ENCODE measurements around the gene YIPF4. TPM values are rescaled to one million over a fixed set of nuclear protein-coding genes. Genes with fewer than 3 reads are reported as not detected.
A peak's percentile ranks its signal among the peaks of the same experiment; 100 is the strongest.
"Not testable (repeated sequence)": the region's sequence is repeated elsewhere in the genome, so short reads cannot be mapped to it uniquely, and the experiment has no call there.

YIPF4 gene
- 71.9 TPM for total RNA-seq
- long read RNA-seq, full-length matches to known transcripts: 186 of 199 reads
- long read RNA-seq, partial matches to known transcripts: 2 of 199 reads
- long read RNA-seq, other reads (novel, unspliced or antisense): 11 of 199 reads

DNA sequence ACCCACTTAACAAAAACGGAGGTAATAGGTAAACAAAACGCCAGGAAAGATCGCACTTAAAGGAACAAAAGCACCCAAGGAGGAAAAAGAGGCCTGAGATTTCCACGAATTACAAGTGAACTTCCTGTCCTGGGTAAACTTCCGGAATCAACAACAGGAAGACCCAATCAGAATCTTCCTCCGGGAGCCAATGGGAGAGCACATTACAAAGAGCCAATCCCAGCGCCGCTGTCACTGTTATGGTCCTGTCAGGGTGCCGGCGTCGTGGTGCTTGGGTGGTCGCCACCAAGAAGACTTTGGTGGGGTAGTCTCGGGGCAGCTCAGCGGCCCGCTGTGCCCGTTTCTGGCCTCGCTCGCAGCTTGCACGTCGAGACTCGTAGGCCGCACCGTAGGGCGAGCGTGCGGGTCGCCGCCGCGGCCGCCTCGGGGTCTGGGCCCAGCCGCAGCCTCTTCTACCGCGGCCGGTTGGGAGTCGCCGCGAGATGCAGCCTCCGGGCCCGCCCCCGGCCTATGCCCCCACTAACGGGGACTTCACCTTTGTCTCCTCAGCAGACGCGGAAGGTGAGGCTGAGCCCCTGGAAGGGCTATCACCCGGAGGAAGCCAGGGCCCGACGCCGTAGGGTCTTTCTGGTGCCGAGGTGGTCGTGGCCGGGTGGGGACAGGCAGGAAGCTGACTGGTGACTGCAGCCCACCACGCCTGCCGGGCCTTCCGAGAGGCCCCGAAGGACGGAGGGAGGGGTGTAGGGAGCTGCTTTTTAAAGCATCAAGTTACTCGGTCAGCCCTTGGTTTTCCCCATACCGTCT, at the start of gene YIPF4:
YIPF4 (plus strand) TSS at position 231 of the 804 bp plus-strand sequence; CDS start at position 483, 252 bp downstream.
- DNase-seq: peak; percentile 90
- peak; percentile 99 for ATAC-seq
- intact Hi-C loops (cut with micrococcal nuclease): no loop called here

DNA sequence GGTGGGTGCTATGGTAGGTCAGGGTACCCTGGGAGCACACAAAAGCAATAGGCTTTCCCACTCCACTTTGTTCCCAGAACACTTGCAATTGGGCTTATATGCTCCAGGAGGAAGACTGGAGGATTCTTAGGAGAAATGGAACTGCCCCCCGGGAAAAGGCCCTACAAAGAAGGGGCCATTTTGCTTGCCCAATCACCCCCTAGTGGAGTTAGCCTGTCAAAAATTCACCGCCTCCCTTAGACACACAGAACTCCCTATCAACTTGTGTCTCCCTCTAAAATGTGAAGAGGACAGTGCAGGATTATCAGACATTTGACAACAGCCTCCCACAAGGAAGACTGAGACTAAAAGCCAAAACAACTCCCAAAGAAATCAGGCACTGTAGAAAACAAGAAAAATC, 49.5 kb upstream of the YIPF4 start:
- ATAC-seq: no peak
- intact Hi-C loops (cut with micrococcal nuclease): no loop called here
- no peak for DNase-seq

DNA sequence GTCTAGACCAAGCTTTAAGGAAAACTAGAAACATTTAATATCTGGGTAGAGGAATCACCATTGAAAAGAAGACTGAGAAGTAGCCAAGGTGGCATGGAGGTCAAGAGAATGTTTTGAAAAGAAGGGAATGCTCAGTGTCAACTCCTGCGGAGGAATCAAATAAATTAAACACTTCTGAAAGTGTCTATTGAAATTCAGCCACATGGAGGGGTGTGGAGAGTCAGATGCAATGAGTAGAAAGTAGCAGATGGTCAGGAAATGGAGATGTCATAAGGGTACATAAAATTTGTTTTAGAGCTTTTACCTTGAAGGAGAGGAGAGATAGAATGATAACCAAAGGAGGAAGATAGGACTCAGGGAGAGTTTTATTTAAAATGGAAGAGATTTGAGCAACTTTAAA, 48.1 kb upstream of the YIPF4 start:
- ATAC-seq (no peak), DNase-seq (no peak)
- intact Hi-C loops (cut with micrococcal nuclease): no loop called here

DNA sequence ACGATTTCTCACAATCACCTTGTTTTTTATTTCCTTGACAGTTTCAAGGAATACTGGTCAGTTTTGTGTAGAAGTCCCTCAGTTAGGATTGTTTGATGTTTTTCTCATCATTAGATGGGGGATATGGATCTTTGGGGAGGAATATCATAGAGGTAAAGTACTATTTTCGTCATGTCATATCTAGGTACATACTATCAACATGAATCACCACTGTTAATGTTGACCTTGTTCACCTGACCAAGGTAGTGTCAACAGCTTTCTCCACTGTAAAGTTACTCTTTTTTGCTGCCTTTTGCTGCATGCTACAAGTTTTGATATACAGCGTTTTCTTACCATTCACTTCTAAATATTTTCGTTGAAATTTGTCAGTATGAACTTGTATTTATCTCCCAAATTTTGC, 45.7 kb upstream of the YIPF4 start:
- ATAC-seq (no peak), DNase-seq (no peak)
- intact Hi-C loops (cut with micrococcal nuclease): no loop called here

DNA sequence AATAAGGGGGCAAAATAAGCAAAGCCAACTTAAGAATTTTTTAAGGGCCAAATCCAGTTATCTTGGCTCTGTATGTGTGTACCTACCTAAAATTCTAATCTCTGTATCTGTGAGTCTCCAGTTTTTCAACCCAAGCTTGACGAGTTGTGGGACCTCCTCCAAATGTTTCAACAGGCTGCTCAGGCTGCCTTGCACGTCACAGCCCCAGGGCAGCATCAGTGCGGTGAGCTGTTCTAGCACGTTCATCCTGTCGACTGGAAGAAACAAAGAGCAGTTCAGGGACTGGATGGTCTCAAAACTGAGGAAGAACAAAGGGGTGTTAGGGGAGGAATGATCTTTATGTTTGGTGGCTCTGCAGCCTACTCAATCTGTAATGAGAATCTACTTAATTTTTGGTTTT, 42.4 kb upstream of the YIPF4 start:
- DNase-seq (no peak), ATAC-seq (no peak)
- intact Hi-C loops (cut with micrococcal nuclease): no loop called here

DNA sequence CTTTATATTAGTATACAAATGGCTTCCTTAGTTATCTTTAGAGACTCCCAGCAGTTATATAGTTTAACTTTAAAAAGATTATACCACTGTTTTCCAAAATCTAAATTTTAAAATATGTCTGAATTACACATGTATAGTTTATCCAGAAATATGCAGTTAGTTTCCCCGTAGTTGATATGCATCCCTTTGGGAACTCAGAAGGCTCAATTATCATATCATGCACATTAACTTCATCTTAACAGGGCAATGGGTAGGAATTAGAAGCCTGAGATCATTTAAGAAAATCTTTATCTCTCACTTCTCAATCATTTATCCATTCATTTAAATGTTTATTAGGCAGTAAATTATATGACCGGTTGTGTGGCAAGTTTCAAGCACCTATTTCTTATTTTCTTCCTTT, 40.2 kb upstream of the YIPF4 start:
- ATAC-seq: no peak
- intact Hi-C loops (cut with micrococcal nuclease): no loop called here

DNA sequence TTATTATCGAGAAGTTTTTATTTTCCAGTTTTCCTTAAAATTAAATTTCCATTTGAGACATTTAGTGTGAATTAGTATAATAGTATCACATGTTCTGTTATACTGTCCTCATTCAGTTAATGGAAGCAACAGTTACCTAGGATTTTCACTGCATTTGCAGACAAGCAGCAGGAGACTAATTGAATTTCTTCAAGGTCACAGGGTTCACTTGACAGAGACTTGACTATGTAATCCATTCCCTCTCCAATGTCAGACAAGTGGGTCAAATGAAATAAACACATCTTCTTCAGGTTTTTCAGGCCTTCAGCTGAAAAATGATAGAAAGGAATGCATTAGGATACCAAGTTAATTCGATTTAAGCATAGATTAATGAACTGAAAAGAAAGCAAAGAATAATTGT, 39.7 kb upstream of the YIPF4 start:
- intact Hi-C loops (cut with micrococcal nuclease): no loop called here
- no peak for DNase-seq
- ATAC-seq: no peak

More for the DNA sequence above, 40.2 kb upstream of the YIPF4 start:
- DNase-seq: no peak

DNA sequence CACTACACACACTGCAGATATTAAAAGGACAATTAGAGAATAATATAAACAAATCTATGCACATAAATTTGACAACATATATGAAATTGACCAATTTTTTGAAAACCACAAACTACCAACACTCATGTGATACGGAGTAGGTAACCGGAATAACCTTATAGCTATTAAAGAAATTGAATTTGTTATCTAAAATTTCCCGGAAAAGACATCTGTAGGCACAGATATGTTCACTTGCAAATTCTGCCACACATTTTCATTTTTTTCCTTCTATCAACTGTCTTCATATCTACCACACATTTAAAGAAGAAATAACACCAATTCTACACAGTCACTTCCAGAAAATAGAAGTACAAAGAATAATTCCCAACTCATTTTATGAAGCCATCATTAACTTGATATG, 35.4 kb upstream of the YIPF4 start:
- intact Hi-C loops (cut with micrococcal nuclease): no loop called here
- DNase-seq (no peak), ATAC-seq (no peak)

DNA sequence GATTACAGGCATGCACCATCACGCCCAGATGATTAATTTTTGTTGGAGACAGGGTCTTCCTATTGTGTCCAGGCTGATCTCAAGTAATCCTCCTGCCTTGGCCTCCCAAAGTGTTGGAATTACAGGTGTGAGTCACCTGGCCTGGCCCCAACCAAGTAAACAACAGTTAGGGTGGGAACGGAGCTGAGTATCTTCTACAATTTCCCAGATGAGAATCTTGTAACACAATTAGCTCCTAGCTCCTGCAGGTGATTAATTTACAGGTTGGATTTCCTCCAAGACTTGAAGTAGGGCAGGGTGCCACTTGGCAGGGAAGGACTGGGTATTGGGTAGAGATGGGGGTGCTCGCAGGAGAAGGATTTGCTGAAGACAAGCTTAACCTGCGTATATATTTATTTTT, 30.8 kb upstream of the YIPF4 start:
- ATAC-seq: no peak
- no peak for DNase-seq
- intact Hi-C loops (cut with micrococcal nuclease): no loop called here

DNA sequence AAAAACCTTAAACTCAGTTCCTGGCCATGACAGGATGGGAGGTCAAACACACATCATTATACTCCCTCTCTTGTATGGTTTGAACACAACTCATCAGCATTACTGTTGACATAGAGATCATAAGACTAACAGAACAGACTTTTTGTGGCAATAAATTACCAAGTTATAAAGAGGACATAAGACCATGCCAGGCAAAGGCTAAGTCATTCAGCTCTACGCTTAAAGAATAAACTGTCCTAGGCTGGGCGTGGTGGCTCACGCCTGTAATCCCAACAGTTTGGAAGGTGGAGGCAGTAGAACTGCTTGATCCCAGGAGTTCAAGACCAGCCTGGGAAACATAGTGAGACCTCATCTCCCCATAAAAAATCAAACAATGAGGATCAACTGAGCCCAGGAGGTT, 29.4 kb upstream of the YIPF4 start:
- DNase-seq (no peak), ATAC-seq (no peak)
- intact Hi-C loops (cut with micrococcal nuclease): no loop called here

DNA sequence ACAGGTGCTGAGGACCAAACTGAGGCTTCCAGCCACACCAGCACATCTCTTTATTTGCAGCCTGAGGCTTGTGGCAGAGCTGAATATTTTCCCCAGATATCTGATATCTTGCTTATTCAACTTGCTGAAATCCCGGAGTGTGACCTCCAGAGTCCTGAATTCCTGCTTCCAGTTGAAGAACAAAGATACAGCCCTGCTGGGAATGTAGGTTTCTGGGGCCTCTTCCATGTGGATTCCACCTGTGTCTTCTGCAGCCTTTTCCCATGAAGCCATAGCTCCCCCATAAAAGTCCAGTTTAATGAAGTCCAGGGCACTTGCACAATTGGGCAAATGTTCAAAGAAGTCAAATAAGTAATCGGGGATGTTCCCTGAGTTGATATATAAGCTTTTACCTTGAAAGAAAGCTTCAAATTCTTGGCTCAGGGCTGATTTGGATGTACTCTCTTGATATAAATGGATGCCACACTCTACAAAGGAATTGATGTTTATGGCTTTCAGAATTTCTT, 27.9 kb upstream of the YIPF4 start:
- no peak for DNase-seq
- intact Hi-C loops (cut with micrococcal nuclease): no loop called here
- no peak for ATAC-seq

DNA sequence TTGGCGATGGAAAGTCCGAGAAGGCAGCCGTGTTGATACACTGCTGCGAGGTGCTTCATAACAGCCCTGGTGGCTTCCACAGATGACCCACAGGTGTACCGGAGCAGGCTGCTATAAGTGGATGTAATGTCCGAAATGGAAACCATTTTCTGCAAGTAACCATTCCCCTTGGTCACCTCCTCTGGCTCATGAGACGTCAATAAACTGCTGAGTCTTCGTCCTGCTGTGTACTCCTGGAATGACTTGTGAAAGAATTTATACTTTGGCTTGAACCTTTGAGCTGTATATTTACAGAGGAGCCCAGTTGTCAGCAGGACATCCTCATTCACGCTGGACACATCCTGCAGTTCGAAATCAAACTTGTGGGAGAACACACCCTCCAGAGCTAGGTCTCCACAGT, 27.4 kb upstream of the YIPF4 start:
- no peak for DNase-seq
- ATAC-seq: no peak
- intact Hi-C loops (cut with micrococcal nuclease): no loop called here

DNA sequence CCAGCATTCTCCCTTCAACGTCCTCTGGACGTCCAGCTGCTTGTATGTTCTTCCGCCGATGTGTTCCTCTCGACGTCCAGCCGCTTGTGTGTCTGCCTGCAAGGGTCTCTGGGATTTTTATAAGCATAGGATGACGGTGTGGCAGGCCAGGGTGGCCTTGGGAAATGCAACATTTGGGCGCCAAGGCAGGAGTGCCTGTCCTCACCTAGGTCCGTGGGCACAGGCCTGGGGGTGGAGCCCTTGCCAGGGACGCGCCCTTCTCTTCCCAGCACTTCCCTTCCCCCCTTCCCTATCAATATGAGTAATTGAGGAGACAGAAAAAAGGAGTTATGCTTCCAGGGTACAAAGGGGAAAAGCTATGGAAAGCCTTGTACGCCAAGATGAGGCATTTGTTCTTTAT, 19.5 kb upstream of the YIPF4 start:
- ATAC-seq (no peak), DNase-seq (no peak)
- intact Hi-C loops (cut with micrococcal nuclease): no loop called here

DNA sequence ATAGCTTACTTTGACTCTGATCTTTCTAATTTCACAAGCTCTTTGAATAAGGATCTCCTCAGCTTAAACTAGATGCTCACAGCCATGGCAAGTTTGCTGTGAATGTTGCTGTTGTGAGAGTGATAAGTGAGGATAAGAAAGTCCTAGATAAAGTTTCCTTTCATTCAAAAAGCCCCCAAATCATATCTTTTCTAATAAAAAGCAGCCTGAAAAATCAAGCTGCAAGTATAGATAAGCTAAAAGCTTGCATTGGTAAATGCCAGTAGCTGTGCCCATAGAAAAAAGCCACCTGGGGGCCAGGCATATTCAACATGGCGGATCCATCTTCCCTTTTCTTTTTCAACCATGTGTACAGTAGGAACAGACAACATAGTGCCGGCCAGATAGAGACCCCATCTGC, 17.3 kb upstream of the YIPF4 start:
- intact Hi-C loops (cut with micrococcal nuclease): no loop called here
- ATAC-seq: no peak

DNA sequence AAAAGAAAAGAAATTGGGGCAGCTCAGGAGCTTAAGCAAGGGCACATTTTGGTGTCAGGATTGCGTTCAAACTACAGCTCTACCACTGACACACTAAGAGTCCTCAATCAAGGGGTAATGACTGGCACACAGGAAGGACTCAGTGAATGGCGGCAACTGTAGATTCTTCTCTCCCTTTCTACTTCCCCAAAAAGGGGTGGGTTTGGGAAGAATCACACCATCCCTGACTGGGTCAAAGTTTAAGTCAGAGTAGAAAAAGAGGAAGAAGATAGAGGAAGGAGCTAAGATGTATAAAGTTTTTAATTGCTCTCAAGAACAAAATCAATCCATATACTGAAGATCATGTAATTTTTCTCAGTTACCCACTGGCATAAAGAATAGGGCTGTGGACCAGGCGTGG, 15.6 kb upstream of the YIPF4 start:
- ATAC-seq: peak; percentile 57
- DNase-seq: no peak
- intact Hi-C loops (cut with micrococcal nuclease): no loop called here

More for the DNA sequence above, 17.3 kb upstream of the YIPF4 start:
- no peak for DNase-seq

DNA sequence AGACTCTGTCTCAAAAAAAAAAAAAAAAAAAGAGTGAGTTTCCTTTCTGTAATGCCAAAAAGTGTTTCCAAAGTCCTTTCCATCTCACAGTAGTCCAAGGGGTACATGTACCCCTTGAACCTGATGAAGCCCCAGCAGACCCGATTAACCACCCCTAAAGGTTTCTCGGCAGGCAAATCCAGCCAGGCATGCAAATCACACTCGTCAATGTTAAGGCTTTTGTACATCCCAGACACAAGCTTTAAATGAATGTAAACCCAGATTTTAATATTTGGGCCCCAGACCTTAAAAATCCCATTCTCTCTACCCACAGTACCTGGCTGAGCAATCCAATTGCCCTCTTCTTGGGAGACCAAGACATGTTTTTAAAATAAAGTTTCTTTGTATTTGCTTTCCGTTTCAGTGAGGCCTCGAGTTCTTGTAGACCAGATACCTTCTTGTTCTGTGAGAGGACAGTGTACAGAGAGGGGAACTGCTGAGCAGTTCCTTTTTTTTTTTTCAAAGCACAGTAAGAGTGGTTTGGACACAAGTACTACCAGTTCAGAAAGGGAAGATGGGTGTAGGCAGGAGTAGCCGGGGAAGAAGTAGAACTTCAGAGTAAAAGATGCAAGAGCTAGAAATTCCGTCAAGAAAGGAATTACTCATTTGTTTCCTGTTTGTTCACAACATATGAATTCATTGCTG, 13.1 kb upstream of the YIPF4 start, which contains the start of gene NLRC4:
NLRC4 (minus strand) TSS at position 465 of the 684 bp plus-strand sequence. CDS start 8,111 bp downstream, outside the sequence.
- intact Hi-C loops (cut with micrococcal nuclease): no loop called here
- DNase-seq: no peak
- ATAC-seq: peak; percentile 58

DNA sequence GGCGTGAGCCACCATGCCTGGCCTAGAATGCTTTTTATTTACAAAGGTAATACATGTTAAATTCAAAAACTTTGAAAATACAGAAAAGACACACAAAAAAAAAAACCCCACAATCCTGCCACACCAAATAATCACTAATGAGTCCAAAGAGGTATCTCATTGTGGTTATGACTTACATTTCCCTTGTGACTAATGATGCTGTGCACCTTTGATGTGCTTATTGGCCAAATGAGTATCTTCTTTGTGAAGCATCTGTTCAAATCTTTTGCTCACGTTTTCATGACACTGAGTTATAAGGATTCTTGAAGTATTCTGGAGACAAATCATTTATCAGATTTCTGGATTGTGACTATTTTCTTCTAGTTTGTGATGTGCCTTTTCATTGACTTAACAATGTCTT, 6.6 kb upstream of the YIPF4 start:
- no peak for ATAC-seq
- DNase-seq: no peak
- intact Hi-C loops (cut with micrococcal nuclease): no loop called here

DNA sequence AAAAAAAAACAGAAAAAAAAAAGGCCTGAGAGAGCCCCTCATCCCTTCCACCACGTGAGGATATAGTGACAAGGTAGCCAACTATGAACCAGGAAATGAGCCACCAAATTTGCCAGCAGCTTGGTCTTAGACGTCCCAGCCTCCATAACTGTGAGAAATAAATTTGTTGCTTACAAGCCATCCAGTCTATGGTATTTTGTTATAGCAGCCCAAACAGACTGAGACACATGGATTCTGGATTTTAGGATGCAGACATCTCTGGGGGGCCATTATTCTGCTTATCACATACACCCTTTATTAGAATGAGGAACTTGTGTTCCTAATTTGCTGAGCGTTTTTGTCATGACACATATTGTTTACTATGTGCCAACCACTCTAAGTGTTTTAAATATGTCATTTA, 5.4 kb upstream of the YIPF4 start:
- no peak for ATAC-seq
- intact Hi-C loops (cut with micrococcal nuclease): no loop called here
- no peak for DNase-seq

DNA sequence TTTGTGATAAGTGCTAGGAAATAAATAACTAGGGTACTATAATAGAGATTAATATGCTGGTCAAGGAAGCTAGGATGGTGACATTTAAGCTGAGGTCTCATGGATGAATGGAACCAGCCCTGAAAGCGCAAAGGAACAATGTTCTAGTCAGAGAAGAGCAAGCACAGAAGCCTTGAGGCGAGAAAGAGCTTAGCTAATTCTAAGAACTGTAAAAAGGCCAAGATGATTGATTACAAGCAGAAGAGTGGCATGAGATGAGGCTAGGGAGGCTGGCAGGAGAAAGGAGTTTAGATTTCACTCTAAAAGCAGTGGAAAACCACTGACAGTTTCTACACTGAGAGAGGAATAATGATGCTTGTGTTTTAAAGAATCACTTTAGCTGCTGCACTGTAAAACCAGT, 3.4 kb upstream of the YIPF4 start:
- no peak for DNase-seq
- no peak for ATAC-seq
- intact Hi-C loops (cut with micrococcal nuclease): no loop called here

DNA sequence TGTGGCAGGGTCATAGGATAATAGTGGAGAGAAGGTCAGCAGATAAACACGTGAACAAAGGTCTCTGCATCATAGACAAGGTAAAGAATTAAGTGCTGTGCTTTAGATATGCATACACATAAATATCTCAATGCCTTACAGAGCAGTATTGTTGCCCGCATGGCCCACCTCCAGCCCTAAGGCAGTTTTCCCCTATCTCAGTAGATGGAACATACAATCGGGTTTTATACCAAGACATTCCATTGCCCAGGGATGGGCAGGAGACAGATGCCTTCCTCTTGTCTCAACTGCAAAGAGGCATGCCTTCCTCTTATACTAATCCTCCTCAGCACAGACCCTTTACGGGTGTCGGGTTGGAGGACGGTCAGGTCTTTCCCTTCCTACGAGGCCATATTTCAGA, 1.9 kb upstream of the YIPF4 start:
- DNase-seq; intact Hi-C loops (cut with micrococcal nuclease); ATAC-seq: not testable (repeated sequence)

DNA sequence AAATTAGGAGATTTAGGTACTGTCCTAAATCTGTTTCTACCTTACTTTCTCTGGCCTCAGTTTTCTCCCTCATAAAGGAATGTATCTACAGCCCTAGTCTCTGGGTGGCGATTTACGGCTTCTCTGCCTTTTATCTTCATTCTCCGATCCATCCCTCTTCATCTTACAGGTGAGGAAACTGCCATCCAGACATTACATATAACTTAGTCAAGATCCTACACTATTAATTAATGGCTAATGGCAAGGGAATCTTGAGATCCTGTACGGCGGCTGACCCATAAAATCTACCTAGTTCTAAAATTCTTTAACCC, 386 bp upstream of the YIPF4 start:
- ATAC-seq (no peak), DNase-seq (no peak)
- intact Hi-C loops (cut with micrococcal nuclease): no loop called here
